A204.1 (cell line): Measurements from ENCODE around the gene FBXL16.

ENCODE experiments used
- FAIRE-seq: peaks from 2 replicates; lab custom pipeline; 2012; peaks lifted over from hg19 to GRCh38; lab: Jason Lieb, UNC

The FBXL16 gene

GRCh38 chr16:689175-689897 lies 16.3 kb downstream of the FBXL16 start:
- no peak for FAIRE-seq

- no peak for FAIRE-seq
These were observed 18.1 kb downstream of the FBXL16 start for GRCh38 chr16:687499-687898.

GRCh38 chr16:686459-687260 lies 18.9 kb downstream of the FBXL16 start:
- FAIRE-seq = no peak

DNA sequence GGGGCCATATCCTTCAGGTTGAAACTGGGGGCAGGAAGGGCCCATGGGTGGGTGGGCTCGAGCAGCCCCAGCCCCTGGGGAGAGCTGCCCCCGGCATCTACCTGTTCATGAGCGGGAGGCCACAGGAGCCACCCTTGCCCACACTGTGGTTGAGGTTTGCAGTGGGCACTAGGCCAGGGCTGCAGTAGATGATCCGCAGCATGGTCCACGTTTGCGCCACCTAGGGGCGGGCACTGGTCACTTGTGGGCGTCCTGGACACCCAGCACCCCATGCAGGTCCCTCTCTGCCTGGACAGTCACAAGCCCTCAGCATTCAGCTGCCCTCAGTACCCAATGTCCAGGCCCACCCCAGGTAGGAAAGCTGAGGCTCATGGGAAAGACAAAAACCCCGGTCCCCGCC lies 19.6 kb downstream of the FBXL16 start:
- FAIRE-seq = no peak

GRCh38 chr16:684961-685696 lies 20.5 kb downstream of the FBXL16 start:
- FAIRE-seq = no peak

DNA sequence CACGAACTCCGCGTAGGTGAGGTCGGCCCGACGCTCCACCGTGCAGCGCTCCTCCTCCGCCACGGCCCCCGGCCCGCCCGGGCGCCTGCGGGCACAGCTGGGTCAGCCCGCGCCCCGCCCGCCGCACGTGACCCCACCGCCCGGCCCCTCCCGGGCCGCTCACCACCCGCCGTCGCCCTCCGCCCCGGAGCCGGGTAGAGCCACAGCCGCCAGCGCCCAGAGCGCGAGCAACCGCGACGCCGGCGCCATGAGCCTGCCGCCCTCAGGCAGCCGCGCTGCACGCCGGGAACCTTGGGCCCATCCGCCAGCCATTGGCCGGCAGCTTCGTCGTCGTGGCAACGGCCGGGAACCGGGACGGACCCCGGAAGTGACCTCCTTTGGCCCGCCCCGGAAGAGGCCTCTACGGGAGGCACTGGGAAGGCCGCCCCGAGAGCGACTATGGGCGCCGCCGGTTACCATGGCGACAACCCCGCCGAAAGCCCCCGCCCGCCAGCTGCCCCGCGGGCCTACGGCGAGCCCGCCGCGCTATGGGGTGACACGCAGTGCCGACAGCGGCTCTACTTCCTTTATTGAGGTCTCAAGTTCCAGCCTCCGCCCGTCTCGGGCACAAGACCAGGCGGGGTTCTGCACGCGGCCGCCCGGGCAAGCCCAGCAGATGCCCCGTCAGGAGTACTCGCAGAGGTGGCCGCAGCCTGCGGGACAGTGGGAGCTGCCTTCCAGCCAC lies 21.4 kb downstream of the FBXL16 start, which contains the start of gene JMJD8:
JMJD8 (minus strand) TSS at position 264 of the 724 bp plus-strand sequence; CDS start at position 249, 15 bp downstream.
- no peak for FAIRE-seq

- FAIRE-seq = no peak
These were observed 22.1 kb downstream of the FBXL16 start for GRCh38 chr16:683396-684070.

- no peak for FAIRE-seq
These were observed 22.9 kb downstream of the FBXL16 start for GRCh38 chr16:682493-683395.

DNA sequence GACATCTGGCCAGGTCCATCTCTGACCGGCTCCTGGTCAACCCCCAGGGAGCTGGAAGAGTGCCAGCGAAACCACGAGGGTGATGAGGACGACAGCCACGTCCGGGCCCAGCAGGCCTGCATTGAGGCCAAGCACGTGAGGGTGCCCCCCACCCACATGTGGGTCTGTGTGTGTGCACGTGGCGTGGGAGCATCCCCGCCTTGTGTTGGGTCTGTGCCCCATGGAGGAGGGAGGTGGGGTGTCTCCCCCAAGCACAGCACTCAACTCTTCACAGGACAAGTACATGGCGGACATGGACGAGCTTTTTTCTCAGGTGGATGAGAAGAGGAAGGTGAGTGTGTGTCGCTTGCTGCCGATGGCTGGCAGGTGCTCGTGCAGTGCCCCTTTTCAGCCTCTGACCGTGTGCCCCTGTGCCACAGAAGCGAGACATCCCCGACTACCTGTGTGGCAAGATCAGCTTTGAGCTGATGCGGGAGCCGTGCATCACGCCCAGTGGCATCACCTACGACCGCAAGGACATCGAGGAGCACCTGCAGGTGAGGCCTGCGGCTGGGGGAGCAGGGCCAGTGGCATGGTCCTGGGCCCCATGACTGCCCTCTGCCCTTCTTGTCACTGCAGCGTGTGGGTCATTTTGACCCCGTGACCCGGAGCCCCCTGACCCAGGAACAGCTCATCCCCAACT lies 23.7 kb downstream of the FBXL16 start:
- FAIRE-seq = no peak

- FAIRE-seq = no peak
These were observed 24.4 kb downstream of the FBXL16 start for GRCh38 chr16:680967-681745.

DNA sequence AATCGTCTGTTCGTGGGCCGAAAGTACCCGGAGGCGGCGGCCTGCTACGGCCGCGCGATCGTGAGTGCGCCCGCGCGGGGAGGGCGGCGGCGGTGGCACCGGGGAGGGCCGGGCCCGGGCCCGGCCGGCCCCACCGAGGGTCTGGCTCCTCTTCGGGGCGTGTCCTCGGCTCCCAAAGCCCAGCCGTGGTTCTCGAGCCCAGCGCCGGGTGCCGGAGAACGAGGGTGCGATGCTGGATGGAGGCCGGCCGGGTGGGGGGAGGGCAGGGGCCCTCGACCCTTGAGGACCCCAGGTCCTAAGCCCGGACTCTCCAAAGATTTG lies 25.0 kb downstream of the FBXL16 start:
- FAIRE-seq = no peak

DNA sequence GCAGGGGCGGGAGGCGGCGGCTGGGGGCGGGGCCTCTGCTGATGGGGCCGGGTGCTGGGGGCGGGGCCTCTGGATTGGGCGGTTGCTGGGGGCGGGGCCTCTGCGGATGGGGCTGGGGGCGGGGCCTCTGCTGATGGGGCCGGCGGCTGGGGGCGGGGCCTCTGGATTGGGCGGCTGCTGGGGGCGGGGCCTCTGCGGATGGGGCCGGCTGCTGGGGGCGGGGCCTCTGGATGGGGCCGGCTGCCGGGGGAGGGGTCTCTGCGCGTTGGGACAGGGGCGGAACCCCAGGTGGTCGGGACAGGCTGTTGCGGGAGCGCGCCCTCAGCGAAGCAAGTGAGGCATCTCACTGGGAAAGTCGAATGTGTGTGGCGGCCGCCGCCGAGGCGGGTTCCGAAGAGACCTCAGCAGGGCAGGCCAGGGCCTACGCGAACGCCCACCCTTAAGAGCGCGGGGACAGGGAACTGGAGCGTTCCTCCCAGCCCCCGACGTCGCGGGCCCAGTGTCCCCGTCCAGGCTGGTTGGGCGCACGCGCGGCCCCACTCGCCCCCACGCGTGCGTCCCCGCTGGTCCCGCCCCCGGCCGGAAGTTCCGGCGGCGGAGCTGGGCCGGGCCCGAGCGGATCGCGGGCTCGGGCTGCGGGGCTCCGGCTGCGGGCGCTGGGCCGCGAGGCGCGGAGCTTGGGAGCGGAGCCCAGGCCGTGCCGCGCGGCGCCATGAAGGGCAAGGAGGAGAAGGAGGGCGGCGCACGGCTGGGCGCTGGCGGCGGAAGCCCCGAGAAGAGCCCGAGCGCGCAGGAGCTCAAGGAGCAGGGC lies 25.6 kb downstream of the FBXL16 start, which contains the start of gene STUB1:
STUB1 (plus strand) TSS at position 597 of the 811 bp plus-strand sequence; CDS start at position 713, 116 bp downstream.
- no peak for FAIRE-seq

DNA sequence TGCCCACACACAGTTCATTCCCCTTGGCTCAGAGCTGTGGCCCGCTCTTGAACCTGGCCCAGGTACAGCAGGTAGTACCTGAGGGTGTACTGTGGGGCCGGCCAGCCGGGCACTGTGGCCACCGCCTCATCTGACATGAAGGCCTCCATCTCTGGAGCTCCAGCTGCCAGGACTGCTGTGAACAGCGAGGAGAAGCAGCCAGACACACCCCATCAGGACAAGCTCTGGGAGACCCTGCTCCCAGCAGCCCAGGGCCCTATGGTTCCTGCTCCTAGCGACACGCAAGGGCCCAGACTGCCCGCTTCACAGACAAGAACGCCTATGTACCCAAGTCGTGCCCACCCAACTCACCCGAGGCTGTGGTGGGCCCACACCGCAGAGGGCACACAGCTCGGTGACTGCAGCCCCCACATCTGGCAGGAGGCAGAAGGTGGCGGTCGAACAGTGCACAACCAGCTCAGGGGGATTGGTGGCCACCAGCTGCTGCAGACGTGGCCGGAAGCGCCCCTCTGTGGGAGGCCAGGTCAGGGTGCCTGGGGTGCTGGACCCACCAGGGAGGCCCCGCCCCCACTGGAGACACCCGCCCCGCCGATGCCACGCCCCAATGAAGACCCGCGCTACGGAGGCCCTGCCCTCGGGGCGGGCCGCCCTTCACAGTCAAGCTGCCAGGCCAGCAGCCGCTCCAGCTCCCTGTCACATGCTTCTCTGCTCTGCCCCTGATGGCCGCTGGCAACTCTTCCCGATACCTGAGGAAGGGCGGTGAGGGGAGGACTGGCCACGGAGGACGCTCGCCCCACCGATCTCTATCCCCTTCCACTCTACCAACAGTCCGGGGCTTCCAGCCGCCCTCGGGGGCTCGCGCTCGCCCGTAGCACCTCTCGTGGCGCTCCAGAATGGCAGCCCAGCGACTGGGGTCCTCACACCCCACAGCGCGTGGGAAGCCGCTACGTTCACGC lies 26.5 kb downstream of the FBXL16 start:
- FAIRE-seq = no peak

DNA sequence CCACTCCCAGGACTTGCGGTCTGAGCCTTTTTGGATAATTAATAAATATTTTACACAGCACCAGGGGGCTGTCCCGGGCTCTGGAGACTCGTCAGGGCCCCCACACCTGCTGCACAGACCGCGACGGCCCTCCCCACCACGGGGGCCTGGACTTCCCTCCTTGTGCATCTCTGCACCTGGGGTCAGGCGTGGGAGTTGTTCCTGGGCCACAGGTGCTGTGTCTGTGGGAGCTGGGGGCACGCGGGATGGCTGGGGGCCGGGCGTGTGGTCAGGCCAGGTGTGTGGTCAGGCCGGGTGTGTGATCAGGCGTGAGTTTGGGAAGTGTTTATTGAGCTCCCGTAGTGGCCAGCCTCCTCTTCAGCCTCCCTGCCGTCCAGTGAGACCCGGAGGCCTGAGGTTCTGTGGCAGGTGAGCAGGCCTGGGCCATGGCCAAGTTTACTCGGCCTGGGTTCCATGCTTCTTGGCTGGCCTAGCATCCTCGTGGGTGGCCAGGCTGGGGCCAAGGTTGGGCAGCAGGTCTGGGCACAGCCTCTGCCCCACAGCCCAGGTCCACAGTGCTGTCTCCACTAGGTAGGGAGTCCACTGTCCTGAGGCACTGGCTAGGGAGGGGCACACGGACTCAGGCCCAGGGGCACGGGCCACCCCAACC lies 27.3 kb downstream of the FBXL16 start:
- FAIRE-seq = no peak

DNA sequence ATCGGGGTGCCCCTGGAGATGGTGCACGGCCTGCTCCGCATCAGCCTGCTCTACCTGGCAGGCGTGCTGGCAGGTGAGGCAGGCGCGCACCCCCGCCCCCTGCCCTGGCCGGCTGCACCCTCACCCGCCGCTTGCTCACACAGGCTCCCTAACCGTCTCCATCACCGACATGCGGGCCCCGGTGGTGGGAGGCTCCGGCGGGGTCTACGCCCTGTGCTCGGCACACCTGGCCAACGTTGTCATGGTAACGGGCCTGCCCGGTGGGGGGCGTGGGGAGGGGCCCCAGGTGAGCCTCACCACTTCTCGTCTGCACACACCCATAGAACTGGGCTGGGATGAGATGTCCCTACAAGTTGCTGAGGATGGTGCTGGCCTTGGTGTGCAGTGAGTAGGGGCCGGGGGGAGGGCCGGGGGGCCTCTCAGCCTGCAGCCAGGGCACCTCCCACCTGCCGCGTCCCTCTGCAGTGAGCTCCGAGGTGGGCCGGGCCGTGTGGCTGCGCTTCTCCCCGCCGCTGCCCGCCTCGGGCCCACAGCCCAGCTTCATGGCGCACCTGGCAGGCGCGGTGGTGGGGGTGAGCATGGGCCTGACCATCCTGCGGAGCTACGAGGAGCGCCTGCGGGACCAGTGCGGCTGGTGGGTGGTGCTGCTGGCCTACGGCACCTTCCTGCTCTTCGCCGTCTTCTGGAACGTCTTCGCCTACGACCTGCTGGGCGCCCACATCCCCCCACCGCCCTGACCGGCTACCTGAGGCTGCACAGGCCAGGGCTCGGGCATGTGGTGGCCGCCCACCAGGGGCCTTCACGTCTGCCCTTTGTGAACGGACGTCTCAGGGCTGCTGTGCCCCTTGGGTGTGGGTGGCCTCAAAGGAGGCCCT lies 28.0 kb downstream of the FBXL16 start:
- FAIRE-seq = no peak

DNA sequence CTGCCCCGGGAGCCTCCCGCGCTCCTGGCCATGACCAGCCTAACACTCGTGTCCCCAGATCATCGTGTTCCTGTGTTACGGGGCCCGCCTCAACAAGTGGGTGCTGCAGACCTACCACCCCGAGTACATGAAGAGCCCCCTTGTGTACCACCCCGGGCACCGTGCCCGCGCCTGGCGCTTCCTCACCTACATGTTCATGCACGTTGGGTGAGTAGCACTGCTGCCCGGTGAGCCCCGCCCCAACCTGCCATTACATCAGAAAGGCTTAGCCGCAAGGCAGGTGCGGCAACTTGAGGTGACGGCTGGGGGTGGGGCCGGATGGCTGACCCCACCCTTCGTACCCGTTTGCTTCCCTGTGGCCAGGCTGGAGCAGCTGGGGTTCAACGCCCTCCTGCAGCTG lies 28.7 kb downstream of the FBXL16 start:
- no peak for FAIRE-seq
